DND-41 (cell line): ENCODE measurements around the gene DDX5.

ENCODE experiments used
- EZH2 ChIP-seq: IDR thresholded peaks from 3 replicates; pipeline ENCODE4 v1.6.1; 2012; ENCODE audit warnings: borderline replicate concordance, low read depth, mild to moderate bottlenecking, moderate library complexity, low read length, inconsistent platforms; ENCODE audit not compliant: severe bottlenecking
- TF ChIP-seq, protein P1 (sequence below): IDR thresholded peaks from 2 replicates; pipeline ENCODE4 v1.5.1; 2012; ENCODE audit warnings: borderline replicate concordance, low read length, moderate library complexity, mild to moderate bottlenecking; ENCODE audit not compliant: poor library complexity, severe bottlenecking; ENCODE audit errors: extremely low read depth

DNA sequence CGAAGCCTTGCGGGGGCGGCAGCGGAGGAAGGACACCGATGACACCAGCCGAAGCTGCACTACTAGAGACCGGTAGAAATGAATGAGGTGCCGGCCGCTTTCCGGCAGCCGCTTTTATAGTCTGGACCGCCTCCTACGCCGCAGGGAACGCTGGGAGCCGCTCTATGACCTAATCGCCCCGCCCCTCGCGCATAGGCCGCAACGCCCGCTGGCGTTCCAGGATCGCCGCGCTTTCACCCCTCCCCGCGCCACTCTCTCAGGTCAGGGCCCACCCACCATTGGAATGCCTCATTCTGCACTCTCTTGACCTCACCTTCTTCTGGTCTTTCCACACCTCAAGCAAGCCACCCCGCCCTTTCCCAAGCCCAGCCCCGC is at the start of gene DDX5:
- TF ChIP-seq, protein P1, sequence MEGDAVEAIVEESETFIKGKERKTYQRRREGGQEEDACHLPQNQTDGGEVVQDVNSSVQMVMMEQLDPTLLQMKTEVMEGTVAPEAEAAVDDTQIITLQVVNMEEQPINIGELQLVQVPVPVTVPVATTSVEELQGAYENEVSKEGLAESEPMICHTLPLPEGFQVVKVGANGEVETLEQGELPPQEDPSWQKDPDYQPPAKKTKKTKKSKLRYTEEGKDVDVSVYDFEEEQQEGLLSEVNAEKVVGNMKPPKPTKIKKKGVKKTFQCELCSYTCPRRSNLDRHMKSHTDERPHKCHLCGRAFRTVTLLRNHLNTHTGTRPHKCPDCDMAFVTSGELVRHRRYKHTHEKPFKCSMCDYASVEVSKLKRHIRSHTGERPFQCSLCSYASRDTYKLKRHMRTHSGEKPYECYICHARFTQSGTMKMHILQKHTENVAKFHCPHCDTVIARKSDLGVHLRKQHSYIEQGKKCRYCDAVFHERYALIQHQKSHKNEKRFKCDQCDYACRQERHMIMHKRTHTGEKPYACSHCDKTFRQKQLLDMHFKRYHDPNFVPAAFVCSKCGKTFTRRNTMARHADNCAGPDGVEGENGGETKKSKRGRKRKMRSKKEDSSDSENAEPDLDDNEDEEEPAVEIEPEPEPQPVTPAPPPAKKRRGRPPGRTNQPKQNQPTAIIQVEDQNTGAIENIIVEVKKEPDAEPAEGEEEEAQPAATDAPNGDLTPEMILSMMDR = no peak
- TF ChIP-seq EZH2 = no peak
